Central memory CD4-positive, alpha-beta T cell (primary cell): Measurements from ENCODE around the gene PTPA.

Experiments used
- DNase-seq: peaks from one replicate; pipeline ENCODE4 v3.0.0; 2022

Gene PTPA

DNA sequence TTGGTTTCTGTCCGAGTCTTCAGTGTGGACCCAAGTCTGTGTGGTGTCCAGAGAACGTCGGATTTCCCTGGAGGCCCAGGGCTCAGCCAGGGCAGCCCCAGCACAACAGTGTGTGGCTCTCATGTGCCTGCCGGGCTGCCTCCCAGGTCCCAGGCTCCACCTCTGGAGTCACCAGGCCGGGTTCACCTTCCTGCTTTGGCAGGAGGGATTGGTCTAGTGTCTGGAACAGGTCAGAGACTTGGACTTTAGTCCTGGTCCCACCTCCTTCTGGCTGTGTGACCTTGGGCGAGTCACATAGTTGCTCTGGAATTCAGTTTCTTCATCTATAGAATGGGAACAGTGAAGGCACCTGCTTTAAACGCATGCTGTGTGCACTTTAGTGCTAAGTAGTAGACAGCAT, 27.1 kb upstream of the PTPA start:
- no peak for DNase-seq

DNA sequence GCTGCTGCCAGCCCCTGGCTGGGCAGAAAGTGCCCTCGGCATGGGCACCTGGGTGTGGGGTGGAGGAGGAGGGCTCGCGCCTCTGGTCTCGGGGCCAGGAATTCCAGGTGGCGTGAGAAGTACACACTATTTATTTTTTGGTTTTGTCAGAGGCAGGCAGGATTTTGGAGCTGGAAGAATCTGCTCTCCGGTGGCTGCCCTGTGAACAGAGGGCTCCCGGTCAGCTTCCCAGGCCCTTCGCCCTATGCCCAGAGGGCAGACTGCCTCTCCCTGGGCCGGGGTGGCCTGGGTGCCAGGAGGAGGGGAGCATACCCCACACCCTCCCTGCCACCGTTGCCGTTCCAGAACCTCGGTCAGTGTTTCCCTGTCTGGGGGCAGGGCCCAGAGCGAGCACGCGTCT, 22.0 kb upstream of the PTPA start:
- DNase-seq, result no peak

DNA sequence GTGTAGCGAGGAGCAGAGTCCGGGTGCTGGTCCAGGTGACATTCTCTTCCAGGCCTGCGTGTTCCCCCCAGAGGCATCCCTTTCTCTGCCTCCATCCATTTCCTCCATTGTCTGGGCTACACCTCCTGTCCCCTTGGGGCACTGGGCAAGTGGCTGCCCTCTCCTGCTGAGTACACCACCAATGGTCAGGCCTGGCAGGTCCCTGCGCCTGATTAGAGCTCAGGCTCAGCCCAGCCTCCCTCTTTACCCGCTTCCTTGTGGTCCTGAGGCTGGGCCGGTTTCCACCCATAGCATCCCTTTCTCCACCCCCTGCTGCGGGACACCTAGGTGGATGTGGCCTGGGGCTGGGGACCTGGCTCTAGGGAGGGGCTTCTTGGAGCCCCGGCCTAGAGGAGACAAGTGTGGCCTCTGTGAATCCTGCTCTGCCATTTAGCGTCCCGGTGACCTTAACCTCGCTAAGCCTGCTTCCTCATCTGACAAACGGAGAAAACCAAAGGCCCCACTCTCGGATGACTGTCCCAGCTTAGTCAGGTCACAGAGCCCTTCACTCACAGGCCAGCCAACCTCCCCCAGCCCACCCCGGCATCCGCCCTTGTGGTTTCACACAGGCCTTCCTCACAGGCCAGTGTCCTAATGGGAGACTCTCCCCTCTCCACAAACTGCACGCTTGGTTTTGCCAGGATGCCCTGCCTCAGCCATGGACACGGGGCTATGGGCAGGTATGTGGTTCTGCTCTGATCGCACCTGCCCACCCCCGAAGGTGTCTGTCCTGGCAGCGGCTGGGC, 17.4 kb upstream of the PTPA start:
- no peak for DNase-seq

DNA sequence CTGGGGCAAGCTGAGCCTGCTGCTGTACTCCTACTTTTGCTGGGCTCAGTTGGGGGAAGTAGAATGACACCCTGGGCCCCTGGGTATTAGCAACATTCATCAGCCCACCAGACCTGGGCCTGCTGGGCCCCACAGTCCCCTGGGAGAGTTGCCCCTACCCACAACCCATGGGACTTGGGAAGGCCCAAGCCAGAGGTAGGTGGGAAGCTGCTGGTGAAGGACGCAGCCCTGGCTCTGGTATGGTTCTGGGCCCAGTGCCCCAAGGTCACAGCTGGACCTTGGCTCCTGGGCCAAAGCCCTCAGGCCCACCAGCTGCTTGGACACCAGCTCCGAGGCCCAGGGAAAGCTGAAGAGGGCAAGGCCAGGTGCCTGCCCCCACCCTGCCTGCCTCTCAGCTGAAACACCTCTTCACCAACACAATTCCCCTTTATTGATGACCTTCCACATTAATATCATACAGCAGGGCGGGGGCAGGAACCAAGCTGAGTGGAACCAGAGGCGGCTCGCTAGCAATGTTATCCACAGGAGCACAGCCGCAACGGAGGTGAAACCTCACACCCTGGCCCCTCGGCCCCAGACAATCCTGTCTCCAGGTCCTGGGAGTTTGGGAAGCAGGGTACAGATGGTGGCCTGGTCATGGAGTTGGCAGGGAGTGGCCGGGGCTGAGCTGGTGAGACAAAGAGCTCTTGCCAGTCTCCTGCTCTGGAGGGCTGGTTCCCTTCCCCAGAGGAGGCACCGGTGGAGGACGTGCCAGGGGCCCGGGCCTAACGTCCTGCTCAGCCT, 16.6 kb upstream of the PTPA start:
- DNase-seq, result no peak

DNA sequence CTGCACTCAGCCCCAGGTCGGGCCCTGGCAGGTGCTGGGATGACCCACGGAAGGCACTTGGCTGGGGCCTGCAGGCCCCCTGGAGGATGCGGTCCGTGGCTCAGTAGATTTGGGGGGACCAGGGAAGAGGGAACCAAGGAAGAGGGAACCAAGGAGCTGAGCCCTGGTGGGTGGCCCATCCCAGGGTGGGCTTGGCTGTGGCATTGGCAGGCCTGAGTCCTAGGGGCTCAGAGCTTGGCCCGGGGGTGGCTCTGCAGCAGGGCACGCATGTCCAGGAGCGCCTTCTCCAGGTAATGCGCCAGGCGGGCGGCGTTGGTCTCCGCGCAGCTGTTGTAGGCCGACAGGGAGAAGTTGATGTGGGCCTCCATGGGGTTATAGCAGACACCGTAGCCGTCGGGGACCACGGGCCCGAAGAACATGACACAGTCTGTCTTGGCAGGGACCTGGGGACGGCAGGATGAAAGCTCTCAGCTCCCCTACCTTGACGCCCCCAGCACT, 16.0 kb upstream of the PTPA start:
- no peak for DNase-seq

DNA sequence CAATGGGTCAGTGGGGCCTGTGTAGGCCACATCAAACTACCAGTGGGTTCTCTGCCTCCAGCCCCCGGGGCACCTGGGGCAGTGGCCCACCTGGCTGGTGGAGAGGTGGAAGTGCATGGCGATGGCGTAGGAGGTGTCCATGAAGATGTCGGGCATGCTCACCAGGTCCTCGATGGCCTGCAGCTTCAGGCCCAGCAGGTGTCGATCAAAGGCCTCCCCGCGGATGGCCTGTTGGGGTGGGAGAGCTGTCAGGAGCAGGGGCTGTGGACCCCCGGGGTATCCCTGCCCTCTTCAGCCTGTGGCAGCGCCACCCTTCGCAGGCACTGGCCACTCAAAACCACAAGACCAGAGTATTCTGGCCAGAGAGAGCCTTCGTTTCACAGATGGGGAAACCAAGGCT, 15.3 kb upstream of the PTPA start:
- DNase-seq, result no peak

DNA sequence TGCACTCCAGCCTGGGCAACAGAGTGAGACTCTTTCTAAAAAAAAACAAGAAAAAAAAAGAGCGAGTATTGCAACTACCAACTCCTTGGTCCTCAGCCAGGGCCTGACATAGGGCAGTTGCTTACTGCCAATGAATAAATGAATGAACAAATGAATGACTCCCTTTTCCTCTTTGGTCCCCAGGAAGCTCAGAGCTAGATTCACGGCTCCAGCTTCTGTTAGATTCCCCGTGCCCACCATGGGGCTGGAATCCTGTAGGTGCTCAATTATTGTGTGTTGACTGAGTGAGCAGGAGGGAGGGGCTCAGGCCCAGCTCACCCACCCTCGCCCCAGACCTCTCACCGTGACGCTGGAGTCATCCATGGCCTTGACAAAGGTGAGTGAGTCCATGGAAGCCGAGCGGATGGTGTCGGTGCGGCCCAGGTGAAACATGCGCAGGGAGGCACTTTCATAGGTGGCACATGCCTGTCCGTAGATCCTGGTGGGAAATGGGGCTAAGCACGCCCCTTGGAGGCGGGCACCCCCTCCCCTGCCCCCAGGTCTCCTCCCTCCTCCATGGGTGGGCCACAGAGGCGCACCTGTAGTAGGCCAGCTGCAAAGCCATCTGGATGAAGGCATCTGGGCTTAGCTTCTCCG, 13.4 kb upstream of the PTPA start:
- DNase-seq, result no peak

DNA sequence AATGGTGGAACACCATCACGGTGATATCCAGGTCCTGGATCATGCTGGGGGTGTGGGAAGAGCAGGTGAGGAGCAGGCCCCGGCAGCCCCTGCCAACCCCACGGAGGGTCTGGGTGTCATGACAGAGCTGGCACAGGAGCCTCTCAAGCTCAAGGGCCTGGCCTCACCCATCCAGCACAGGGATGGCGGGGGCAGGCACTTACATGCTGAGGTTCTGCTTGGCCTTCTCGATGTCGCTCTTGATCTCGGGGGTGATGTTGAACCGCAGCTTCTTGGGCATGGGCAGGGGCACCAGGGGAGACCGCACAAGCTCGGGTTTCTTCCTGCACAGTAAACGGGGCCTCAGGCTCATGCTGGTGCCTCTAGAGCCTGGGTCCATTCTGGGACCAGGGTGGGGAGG, 12.9 kb upstream of the PTPA start:
- DNase-seq, result no peak

DNA sequence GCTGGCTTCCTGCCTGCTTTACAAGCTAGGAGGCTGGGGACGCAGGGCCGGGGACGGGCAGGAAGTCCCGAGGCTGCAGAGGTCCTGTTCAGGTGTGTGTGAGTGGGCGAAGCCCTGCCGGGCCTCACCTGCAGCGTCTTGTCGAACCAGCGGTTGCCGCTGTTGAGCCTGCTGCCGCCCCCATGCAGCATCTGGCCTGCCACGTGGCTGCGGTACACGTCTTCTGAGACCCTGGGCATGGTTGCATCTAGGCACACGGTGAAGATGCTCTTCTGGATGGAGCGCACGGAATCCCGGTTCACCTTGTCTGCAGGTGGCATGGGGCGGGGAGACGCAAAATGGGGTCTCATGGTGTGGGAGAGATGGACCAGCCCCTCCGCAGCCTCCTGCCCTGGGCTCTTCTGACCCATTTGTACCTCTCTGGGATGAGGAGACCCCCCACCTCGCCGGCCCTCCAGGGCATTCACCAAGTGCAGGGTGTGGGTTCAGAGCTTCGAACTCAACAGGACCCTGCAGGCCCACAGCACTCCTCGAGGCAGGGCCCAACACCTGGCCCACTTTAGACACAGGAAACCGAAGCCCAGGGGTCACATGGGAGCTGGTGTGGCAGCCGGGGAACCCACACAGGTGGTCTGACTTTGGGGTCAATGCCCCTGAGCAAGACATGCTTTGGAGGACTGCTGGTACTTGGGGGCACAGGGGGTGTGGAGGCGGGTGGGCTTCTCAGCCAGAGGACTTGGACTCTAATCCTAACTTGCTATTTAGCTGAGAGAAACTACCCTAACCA, 10.6 kb upstream of the PTPA start:
- DNase-seq, result no peak

DNA sequence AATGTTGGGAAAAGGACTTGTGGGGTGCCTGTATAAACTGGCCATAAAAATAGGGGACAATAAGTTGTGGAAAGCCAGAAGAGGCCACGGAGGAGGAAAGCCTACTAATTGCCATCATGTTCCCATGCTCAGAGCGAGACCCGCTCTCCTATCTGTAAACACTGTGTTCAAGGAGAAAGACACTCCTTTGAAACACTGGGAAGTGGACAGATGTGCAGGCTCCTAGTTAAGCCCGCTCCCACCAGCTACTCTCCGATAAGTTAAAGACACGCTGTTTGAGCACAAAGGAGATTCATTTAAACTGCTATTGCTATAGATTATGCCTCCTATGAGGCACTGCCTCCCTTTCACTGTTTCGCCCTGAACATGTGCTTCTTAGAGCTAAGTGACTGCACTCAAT, 9.9 kb upstream of the PTPA start:
- DNase-seq, result no peak

DNA sequence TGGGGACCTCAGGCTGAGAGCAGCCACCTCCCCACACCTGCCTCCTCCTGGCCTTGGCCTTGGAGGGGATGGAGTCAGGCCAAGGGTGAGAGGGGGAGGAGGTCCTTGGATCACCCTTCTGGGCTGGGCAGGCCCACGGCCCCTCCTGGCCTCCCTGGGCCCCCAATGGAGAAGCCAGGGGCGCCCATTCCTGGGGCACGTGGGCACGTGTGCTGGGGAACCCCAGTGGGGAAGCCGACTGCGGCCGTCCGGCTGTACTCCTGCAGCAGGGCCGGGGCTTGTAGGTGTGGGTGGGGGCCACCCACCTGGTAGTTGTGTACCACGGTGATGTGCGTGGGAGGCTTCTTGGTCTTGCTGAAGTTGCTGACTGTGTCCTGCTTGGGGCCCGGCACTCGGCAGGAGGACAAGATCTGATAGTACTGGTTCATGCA, 9.1 kb upstream of the PTPA start:
- no peak for DNase-seq

DNA sequence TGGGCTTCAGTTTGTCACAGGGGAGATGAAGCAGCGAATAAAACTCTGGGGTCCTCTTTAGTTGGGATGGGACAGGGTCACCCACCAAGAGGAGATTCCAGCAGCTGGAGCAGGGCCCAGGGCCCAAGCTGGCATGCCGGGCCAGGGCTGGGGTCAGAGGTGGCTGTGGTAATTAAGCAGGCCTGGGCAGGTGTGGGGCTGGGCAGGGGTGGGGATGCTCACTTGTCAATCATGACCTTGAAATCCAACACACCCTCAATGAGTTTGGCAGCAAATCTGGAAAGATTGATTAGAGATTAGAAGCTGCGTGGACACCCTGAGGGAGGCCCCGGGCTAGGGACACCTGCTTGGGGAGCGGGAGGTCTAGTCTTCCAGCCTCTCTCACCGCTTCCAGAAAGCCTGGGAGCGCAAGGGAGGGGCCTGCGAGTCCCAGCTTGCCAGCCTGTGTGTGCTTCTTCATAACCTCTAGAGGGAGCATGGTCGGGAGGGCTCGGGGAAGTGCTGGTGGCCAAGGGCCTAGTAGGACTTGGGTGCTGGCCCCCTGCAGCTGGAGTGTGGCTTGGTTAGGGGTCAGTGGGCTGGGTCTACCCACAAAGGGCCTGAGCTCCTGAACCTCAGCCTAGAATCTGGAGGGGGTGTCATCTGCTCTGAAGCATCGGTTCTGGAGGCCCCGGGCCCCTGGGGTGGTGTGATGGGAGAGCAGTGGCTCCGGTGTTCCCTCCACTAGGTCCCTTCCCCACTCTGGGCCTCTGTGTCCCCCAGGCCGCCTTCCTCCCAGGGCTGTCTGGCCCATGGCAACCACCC, 8.2 kb upstream of the PTPA start:
- no peak for DNase-seq

DNA sequence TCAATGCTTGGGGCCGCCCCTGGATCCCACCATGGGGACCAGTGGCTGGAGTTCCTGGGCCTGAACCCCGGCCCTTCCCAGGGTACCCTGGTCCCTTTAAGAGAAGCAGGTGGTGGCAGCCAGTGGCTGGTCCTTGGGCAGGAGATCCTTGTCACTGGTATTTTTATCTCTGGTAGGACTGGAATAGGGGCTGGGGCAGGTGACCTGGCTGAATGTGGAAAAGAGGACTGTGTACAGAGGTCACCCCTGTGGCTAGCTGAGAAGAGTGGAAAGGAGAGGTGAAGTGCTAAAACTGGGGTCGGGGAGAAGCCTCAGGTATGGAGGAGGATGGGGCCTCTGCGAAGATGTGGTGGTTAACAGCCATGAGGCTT, 7.6 kb upstream of the PTPA start:
- DNase-seq, result no peak

DNA sequence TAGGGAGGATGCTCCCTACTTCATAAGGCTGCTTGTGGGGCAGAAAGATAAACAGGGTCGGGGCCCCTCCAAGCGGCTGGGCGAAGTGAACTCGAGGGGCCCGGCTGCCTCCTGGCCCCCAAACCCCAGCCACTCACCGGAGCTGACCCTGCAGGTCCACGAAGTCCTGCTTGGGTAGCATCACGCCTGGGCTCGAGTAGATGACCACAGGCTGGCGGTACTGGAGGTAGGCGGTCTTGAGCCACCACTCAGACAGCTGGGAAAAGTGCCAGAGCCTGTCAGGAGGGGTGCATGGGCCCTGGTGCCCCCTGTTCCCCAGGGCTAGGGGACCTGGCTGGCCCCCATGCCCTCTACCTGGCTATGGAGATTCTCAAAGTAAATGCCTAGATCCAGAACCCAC, 7.2 kb upstream of the PTPA start:
- DNase-seq, result no peak

DNA sequence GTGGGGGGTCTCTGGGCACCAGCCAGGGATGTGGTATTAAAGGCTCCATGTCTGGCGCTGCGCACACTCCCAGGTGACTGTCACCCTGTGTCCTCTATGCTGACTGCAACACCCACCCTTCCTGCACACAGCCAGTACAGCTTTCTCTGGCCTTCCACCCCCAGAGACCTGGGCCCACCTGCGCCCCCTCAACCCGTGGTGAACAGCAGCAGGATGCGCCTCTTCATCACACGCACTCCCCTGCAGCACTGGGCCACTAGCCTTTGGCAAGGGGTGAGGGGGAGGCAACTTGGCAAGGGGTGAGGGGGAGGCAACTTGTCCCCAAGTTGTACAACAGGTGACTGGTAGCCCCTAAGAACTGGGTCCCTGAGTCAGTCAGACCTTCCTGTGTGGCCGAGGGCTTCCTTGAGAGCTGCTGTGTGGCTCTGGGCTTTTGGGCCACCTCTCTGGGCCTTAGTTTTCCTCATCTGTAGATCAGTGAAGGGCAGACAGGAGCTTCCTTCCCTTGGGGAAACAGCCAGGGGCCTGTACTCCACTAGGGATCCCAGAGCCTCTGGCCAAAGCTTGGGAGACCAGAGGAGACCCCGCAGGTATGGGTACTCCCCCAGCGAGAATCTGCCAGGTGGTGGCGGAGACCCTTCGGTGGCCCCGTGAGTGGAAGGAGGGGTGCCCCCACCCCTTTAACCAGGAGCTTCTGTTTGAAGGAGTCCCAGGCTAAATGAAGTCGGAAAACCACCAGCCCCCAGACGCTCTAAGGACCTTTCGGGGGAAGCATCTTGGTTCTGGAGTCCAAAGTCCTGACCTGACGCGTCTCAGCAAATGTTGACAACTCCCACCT, 5.1 kb upstream of the PTPA start:
- DNase-seq, result no peak

DNA sequence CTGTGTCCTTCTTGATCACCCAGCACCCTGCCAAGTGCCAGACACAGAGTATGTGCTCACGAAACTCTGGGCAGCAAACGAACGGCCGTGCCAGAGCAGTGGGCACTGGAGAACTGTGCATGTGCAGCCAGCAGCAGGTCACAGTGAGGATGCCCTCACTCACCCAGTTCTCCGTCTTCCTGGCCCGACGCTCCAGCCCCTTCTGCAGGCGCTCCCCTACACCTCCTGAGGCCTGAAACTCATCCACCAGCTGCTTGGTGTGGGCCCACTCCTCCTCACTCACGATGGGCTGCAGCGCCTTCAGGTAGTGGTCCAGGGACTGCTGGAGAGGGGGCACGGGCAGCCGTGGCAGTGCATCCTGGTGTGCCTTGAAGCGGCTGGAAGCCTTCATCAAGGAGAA, 3.6 kb upstream of the PTPA start:
- no peak for DNase-seq

DNA sequence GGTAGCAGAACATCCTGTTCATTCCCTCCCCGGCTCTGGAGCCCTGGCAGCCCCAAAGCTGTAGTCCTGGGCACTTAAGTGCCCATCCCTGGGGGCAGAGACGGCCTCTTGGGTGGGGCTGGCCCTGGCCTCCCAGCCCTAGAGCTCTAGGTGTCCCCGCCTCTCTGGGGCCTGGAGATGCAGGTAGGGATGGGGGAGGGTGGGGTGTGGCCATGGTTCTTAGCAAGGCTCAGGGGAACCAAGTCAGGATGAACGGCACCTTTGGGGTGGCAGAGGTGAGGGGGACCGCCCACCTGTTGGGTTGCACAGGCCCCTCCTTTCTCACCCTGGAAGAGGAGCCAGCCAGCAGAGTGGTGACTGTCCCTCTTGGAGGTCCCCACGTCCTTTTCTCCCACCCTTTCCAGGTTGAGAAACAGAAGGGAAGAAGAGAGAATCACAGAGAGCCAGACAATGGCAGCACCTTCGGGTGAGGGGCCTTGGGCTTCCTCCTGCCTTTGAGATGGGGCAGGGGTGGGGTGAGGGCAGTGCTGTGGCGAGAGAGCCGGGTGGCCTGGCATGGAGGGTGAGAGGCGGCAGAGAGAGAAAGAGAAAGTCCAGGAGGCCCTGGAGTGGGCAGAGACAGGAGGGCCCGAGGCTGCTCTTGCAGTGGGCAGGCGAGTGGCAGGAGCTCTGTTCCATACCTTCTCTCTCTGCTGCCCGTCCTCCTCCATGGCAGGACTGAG, 3.0 kb upstream of the PTPA start:
- no peak for DNase-seq

DNA sequence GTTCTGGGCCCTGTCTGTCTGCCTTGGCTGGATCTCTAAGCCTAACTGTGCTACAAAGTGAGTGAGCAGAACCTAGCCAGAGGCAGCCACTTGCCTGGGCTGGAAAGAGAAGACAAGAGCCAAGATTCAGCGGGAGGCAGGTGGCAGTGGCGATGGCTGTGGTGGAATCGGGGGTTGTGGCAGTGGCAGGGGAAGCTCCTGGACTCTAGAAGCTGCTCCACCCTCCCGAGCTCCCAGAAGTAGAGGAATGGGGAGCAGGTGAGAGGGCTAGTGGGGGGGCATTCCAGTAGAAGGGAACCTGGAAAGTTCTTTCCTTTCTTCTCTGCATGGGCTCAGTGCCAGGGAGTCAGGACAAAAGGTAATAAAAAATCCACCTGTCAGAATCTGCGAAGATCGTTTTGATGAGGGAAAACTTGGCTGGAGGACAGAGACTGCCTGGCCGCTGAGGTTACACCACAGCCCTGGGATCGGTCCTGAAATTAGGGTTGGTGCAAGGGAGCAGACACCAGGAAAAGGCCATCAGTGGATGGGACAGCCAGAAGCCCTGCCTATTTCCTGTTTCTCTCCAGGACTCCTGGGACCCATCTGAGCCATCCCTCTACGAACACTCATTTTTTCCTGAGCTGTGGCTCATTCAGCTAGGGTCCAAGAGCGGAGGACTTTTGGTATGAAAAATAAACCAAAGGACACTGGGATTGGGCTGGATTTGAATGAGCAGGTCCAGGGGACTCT, 2.2 kb upstream of the PTPA start:
- no peak for DNase-seq

DNA sequence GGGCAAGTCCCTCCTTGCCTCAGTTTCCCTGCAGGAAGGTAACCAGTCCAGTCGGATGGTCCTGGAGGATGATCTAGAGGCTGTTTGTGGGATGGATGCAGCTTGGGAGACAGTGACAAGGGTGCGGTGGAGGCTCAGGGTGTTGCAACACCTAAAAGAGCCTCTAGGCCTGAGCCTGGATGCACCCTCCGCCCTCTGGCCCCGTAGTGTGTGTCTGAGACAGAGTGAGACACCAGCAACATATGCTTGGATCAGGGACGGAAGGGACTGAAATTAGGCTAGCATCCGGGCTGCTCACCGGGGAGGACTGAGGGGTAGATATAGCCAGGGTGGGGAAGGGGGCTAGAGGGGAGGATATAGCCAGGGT, 1.7 kb upstream of the PTPA start:
- DNase-seq, result no peak
